ENCODE measurements around the gene ARMC9. TPM values are rescaled to one million over a fixed set of nuclear protein-coding genes. Genes with fewer than 3 reads are reported as not detected.
A peak's percentile ranks its signal among the peaks of the same experiment; 100 is the strongest.
"Not testable (repeated sequence)": the region's sequence is repeated elsewhere in the genome, so short reads cannot be mapped to it uniquely, and the experiment has no call there.

Gene ARMC9
- total and polyA plus RNA-seq, 7 donors: 2.4 to 95.3 (median 24.3) TPM

- DNase-seq; H3K27me3 ChIP-seq; H3K4me1 ChIP-seq; H3K27ac ChIP-seq; H3K9me3 ChIP-seq; H3K36me3 ChIP-seq; intact Hi-C loops (cut with DNase I); H3K4me3 ChIP-seq: not testable (repeated sequence)
- TF ChIP-seq, protein P1, sequence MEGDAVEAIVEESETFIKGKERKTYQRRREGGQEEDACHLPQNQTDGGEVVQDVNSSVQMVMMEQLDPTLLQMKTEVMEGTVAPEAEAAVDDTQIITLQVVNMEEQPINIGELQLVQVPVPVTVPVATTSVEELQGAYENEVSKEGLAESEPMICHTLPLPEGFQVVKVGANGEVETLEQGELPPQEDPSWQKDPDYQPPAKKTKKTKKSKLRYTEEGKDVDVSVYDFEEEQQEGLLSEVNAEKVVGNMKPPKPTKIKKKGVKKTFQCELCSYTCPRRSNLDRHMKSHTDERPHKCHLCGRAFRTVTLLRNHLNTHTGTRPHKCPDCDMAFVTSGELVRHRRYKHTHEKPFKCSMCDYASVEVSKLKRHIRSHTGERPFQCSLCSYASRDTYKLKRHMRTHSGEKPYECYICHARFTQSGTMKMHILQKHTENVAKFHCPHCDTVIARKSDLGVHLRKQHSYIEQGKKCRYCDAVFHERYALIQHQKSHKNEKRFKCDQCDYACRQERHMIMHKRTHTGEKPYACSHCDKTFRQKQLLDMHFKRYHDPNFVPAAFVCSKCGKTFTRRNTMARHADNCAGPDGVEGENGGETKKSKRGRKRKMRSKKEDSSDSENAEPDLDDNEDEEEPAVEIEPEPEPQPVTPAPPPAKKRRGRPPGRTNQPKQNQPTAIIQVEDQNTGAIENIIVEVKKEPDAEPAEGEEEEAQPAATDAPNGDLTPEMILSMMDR (IDR thresholded peaks at IDR 0.05): peak; percentile 37 to 71 (median 59)
- WGBS, 2 donors: 15 to 27% methylated on average over 16 of the region's 16 CpGs
Observed at GRCh38 chr2:231405601-231406367, 207.4 kb downstream of the ARMC9 start.

- intact Hi-C loops (cut with DNase I); H3K4me3 ChIP-seq; H3K9me3 ChIP-seq; DNase-seq; H3K27ac ChIP-seq; H3K27me3 ChIP-seq; H3K36me3 ChIP-seq: not testable (repeated sequence)
- H3K4me1 ChIP-seq: peaks cover 0 to 18% (median 11%) of the 10 kb centered on the region in 4 donors
- 89 to 91% methylated on average over 5 of the region's 5 CpGs for WGBS, 2 donors
Observed at GRCh38 chr2:231407686-231408085, 209.3 kb downstream of the ARMC9 start.

- H3K4me3 ChIP-seq; H3K27me3 ChIP-seq; intact Hi-C loops (cut with DNase I); H3K9me3 ChIP-seq; H3K36me3 ChIP-seq; H3K27ac ChIP-seq; DNase-seq: not testable (repeated sequence)
- WGBS, 2 donors: 88 to 91% methylated on average over 9 of the region's 9 CpGs
- H3K4me1 ChIP-seq: peaks cover 0 to 23% (median 13%) of the 10 kb centered on the region in 4 donors
Observed at GRCh38 chr2:231408304-231408703, 209.9 kb downstream of the ARMC9 start.

- H3K9me3 ChIP-seq: no peaks in the 10 kb centered on the region
- 20 to 75% methylated on average over 5 of the region's 5 CpGs for WGBS, 2 donors
- no peaks in the 10 kb centered on the region for H3K27me3 ChIP-seq
- intact Hi-C loops (cut with DNase I): no loop called here
- TF ChIP-seq, protein P1 (IDR thresholded peaks at IDR 0.05): no peak
- TF ChIP-seq POLR2AphosphoS5 (IDR thresholded peaks at IDR 0.05): no peak
- TF ChIP-seq EP300 (IDR thresholded peaks at IDR 0.05): no peak
- TF ChIP-seq POLR2A (IDR thresholded peaks at IDR 0.05): no peak
- no peak overlapping the region for H3K27ac ChIP-seq
- no peaks in the 10 kb centered on the region for H3K36me3 ChIP-seq
- H3K4me1 ChIP-seq: peaks cover 0 to 23% (median 13%) of the 10 kb centered on the region in 4 donors
- DNase-seq: no peak
- H3K4me3 ChIP-seq: no peak overlapping the region
Observed at GRCh38 chr2:231409776-231410175, 211.3 kb downstream of the ARMC9 start.

- intact Hi-C loops (cut with DNase I): no loop called here
- Histone ChIP-seq H3K4me3 (no peak overlapping the region), H3K9me3 (no peaks in the 10 kb centered on the region), H3K4me1 (peaks cover 0 to 21% (median 13%) of the 10 kb centered on the region in 4 donors), H3K27ac (no peak overlapping the region), H3K36me3 (no peaks in the 10 kb centered on the region), H3K27me3 (no peaks in the 10 kb centered on the region)
- TF ChIP-seq EP300 (IDR thresholded peaks at IDR 0.05) (no peak), POLR2AphosphoS5 (IDR thresholded peaks at IDR 0.05) (no peak), POLR2A (IDR thresholded peaks at IDR 0.05) (no peak)
- TF ChIP-seq, protein P1 (IDR thresholded peaks at IDR 0.05): no peak
- WGBS, 2 donors: 83 to 90% methylated on average over 6 of the region's 6 CpGs
- DNase-seq: no peak
Observed at GRCh38 chr2:231410293-231411004, 212.0 kb downstream of the ARMC9 start.
